ENCODE results near the gene TMEM63A. TPM values are rescaled to one million over a fixed set of nuclear protein-coding genes. Genes with fewer than 3 reads are reported as not detected.
A peak's percentile ranks its signal among the peaks of the same experiment; 100 is the strongest.

TMEM63A gene
- total RNA-seq, 1 donor from 2014 or later, result 38.1 TPM

- TF ChIP-seq POLR2AphosphoS5 (IDR thresholded peaks at IDR 0.05; ENCODE audit: insufficient read depth in 1 of 2, low read depth in 1 of 2), result peak in 1 of 2 donors; percentile 41
- no peak for TF ChIP-seq POLR2A (IDR thresholded peaks at IDR 0.05)
- TF ChIP-seq CTCF (IDR thresholded peaks at IDR 0.05), result no peak
- no peak overlapping the region for H3K4me3 ChIP-seq
- DNase-seq (ENCODE audit: extremely low spot score in 2 of 2), result no peak
- H3K27ac ChIP-seq, result no peak overlapping the region
- H3K4me1 ChIP-seq, result peaks cover 32% of the 10 kb centered on the region
- H3K36me3 ChIP-seq, result peaks cover 0 to 24% of the 10 kb centered on the region in 2 donors
- H3K9me3 ChIP-seq, result no peaks in the 10 kb centered on the region
- no peaks in the 10 kb centered on the region for H3K27me3 ChIP-seq
- intact Hi-C loops (cut with DNase I), result no loop called here
Measured at GRCh38 chr1:225875044-225875815, 7.0 kb downstream of the TMEM63A start.

- Histone ChIP-seq H3K36me3 (peaks cover 0 to 26% of the 10 kb centered on the region in 2 donors), H3K4me1 (peaks cover 24% of the 10 kb centered on the region), H3K27ac (no peak overlapping the region), H3K27me3 (no peaks in the 10 kb centered on the region), H3K9me3 (no peaks in the 10 kb centered on the region), H3K4me3 (no peak overlapping the region)
- DNase-seq (ENCODE audit: extremely low spot score in 2 of 2), result no peak
- intact Hi-C loops (cut with DNase I), result no loop called here
- TF ChIP-seq POLR2A (IDR thresholded peaks at IDR 0.05) (no peak), POLR2AphosphoS5 (IDR thresholded peaks at IDR 0.05; ENCODE audit: insufficient read depth in 1 of 2, low read depth in 1 of 2) (no peak), CTCF (IDR thresholded peaks at IDR 0.05) (no peak)
Measured at GRCh38 chr1:225874431-225874830, 7.7 kb downstream of the TMEM63A start.

GRCh38 chr1:225873281-225873850 lies 8.8 kb downstream of the TMEM63A start:
- Histone ChIP-seq H3K27me3 (no peaks in the 10 kb centered on the region), H3K9me3 (no peaks in the 10 kb centered on the region), H3K4me1 (peaks cover 14% of the 10 kb centered on the region), H3K4me3 (no peak overlapping the region), H3K27ac (no peak overlapping the region), H3K36me3 (peaks cover 0 to 36% of the 10 kb centered on the region in 2 donors)
- intact Hi-C loops (cut with DNase I), result no loop called here
- no peak for DNase-seq (ENCODE audit: extremely low spot score in 2 of 2)
- TF ChIP-seq CTCF (IDR thresholded peaks at IDR 0.05) (no peak), POLR2AphosphoS5 (IDR thresholded peaks at IDR 0.05; ENCODE audit: insufficient read depth in 1 of 2, low read depth in 1 of 2) (no peak), POLR2A (IDR thresholded peaks at IDR 0.05) (no peak)

- Histone ChIP-seq H3K36me3 (peaks cover 0 to 45% of the 10 kb centered on the region in 2 donors), H3K27me3 (no peaks in the 10 kb centered on the region), H3K4me3 (no peak overlapping the region), H3K4me1 (peaks cover under 1% of the 10 kb centered on the region), H3K9me3 (no peaks in the 10 kb centered on the region), H3K27ac (no peak overlapping the region)
- no peak for TF ChIP-seq POLR2AphosphoS5 (IDR thresholded peaks at IDR 0.05; ENCODE audit: insufficient read depth in 1 of 2, low read depth in 1 of 2)
- DNase-seq (ENCODE audit: extremely low spot score in 2 of 2), result no peak
- intact Hi-C loops (cut with DNase I), result no loop called here
Measured at GRCh38 chr1:225872075-225872430, 10.1 kb downstream of the TMEM63A start.

GRCh38 chr1:225871359-225872074 lies 10.7 kb downstream of the TMEM63A start:
- Histone ChIP-seq H3K9me3 (no peaks in the 10 kb centered on the region), H3K4me1 (peaks cover 2% of the 10 kb centered on the region), H3K36me3 (peaks cover 0 to 46% of the 10 kb centered on the region in 2 donors), H3K4me3 (no peak overlapping the region), H3K27ac (no peak overlapping the region), H3K27me3 (no peaks in the 10 kb centered on the region)
- intact Hi-C loops (cut with DNase I), result no loop called here
- DNase-seq (ENCODE audit: extremely low spot score in 2 of 2), result no peak
- TF ChIP-seq POLR2AphosphoS5 (IDR thresholded peaks at IDR 0.05; ENCODE audit: insufficient read depth in 1 of 2, low read depth in 1 of 2), result no peak
- no peak for TF ChIP-seq POLR2A (IDR thresholded peaks at IDR 0.05)
